A549 (cell line): ENCODE results near the gene DCUN1D2. TPM values are rescaled to one million over a fixed set of nuclear protein-coding genes. Genes with fewer than 3 reads are reported as not detected.
"Not testable (repeated sequence)": the region's sequence is repeated elsewhere in the genome, so short reads cannot be mapped to it uniquely, and the experiment has no call there.

Experiments
- ATAC-seq, 2 experiments: fragments of 200-7000 bp in 1 of 2; fragments of >200 bp in 1 of 2; cut with Nextera tagmentation in 1 of 2; cut with Tn5 transposase in 1 of 2; 3 replicates each; pipeline versions ENCODE4 v1.8.0 to v1.9.1; 2018 to 2020; ENCODE audit warnings: mild to moderate bottlenecking in 1 of 2, moderate library complexity in 1 of 2
- CTCF ChIA-PET: fragments of 300-600 bp; sonication (Branson Sonifier 250); formaldehyde crosslinking; extraction: SDS; loops from one replicate; lab custom pipeline; 2021; ENCODE audit warnings: antibody characterized with exemption, inconsistent platforms; lab: Yijun Ruan, JAX
- POLR2A ChIA-PET: fragments of 350-600 bp; formaldehyde crosslinking; extraction: SDS; loops from one replicate; lab custom pipeline; 2021; ENCODE audit warnings: antibody characterized with exemption, inconsistent platforms; lab: Yijun Ruan, JAX
- DNase-seq, 2 experiments: peaks; one replicate each; pipeline versions ENCODE4 v3.0.0 to v3.0.0-alpha.2; 2011 to 2016; ENCODE audit warnings: low read depth in 1 of 2, low spot score in 1 of 2
- FAIRE-seq: peaks from 2 replicates; lab custom pipeline; 2011; peaks lifted over from hg19 to GRCh38; lab: Jason Lieb, UNC
- H3K27ac ChIP-seq, 2 experiments: fragments of >200 bp; sonication (Bioruptor Twin); formaldehyde crosslinking; 3 replicates each; pipeline ENCODE4 v1.5.1; 2016 to 2017
- H3K4me1 ChIP-seq: fragments of >200 bp; sonication (Bioruptor Twin); formaldehyde crosslinking; 3 replicates; pipeline ENCODE4 v1.6.1; 2016
- H3K4me2 ChIP-seq: fragments of >200 bp; sonication (Bioruptor Twin); formaldehyde crosslinking; 3 replicates; pipeline ENCODE4 v1.6.1; 2016
- H3K4me3 ChIP-seq: fragments of >200 bp; sonication (Bioruptor Twin); formaldehyde crosslinking; 3 replicates; pipeline ENCODE4 v1.5.1; 2016
- H3K9me3 ChIP-seq: fragments of >200 bp; sonication (Bioruptor Twin); formaldehyde crosslinking; 3 replicates; pipeline ENCODE4 v1.6.1; 2016
- ATOH8 ChIP-seq: fragments of 250-450 bp; sonication (Bioruptor Pico); IDR thresholded peaks from 2 replicates; pipeline ENCODE4 v1.5.0; 2020; ENCODE audit warnings: low read depth, mild to moderate bottlenecking, moderate library complexity
- BHLHE40 ChIP-seq: IDR thresholded peaks from 2 replicates; pipeline ENCODE4 v1.6.1; 2012; ENCODE audit warnings: low read depth, low read length, inconsistent platforms
- CHD2 ChIP-seq: fragments of 150-350 bp; IDR thresholded peaks from 2 replicates; pipeline ENCODE4 v1.6.1; 2014; ENCODE audit warnings: low read length; ENCODE audit not compliant: partially characterized antibody
- CHD4 ChIP-seq: fragments of 200-600 bp; sonication (generic); IDR thresholded peaks from 2 replicates; pipeline ENCODE4 v1.6.1; 2016; ENCODE audit warnings: antibody characterized with exemption, mild to moderate bottlenecking, borderline replicate concordance
- EHF ChIP-seq: fragments of 250-450 bp; sonication (Bioruptor Pico); IDR thresholded peaks from 2 replicates; pipeline ENCODE4 v1.5.0; 2020; ENCODE audit warnings: mild to moderate bottlenecking
- ELK1 ChIP-seq: fragments of 150-350 bp; IDR thresholded peaks from 2 replicates; pipeline ENCODE4 v1.6.1; 2014; ENCODE audit warnings: low read depth, mild to moderate bottlenecking, low read length
- EP300 ChIP-seq, 2 experiments: fragments of >200 bp; sonication (Bioruptor Twin); formaldehyde crosslinking; IDR thresholded peaks; 2 replicates in 1 of 2; 3 replicates in 1 of 2; pipeline ENCODE4 v1.6.1; 2016 to 2017
- GATA3 ChIP-seq: IDR thresholded peaks from 2 replicates; pipeline ENCODE4 v1.6.1; 2012; ENCODE audit warnings: borderline replicate concordance
- HDAC2 ChIP-seq: fragments of 200-600 bp; sonication (generic); IDR thresholded peaks from 2 replicates; pipeline ENCODE4 v1.6.1; 2016
- HES2 ChIP-seq: fragments of >200 bp; sonication (Bioruptor Twin); formaldehyde crosslinking; IDR thresholded peaks from 2 replicates; pipeline ENCODE4 v1.6.1; 2016
- HOXA7 ChIP-seq: fragments of 250-450 bp; sonication (Bioruptor Pico); IDR thresholded peaks from 2 replicates; pipeline ENCODE4 v1.5.0; 2020; ENCODE audit warnings: mild to moderate bottlenecking, moderate library complexity
- JUNB ChIP-seq: fragments of >200 bp; sonication (Bioruptor Twin); formaldehyde crosslinking; IDR thresholded peaks from 2 replicates; pipeline ENCODE4 v1.6.1; 2016
- KDM1A ChIP-seq: fragments of 200-600 bp; sonication (generic); IDR thresholded peaks from 2 replicates; pipeline ENCODE4 v1.6.1; 2016; ENCODE audit warnings: low read depth, mild to moderate bottlenecking
- MAFK ChIP-seq: fragments of 450-650 bp; IDR thresholded peaks from 2 replicates; pipeline ENCODE4 v1.6.1; 2014; ENCODE audit not compliant: partially characterized antibody
- MAZ ChIP-seq: fragments of 150-350 bp; IDR thresholded peaks from 2 replicates; pipeline ENCODE4 v1.6.1; 2014; ENCODE audit warnings: antibody characterized with exemption, low read depth, low read length, borderline replicate concordance
- MYC ChIP-seq: IDR thresholded peaks from 2 replicates; pipeline ENCODE4 v1.6.1; 2012; ENCODE audit warnings: mild to moderate bottlenecking, inconsistent platforms, low read length, improper control_type of control experiment, borderline replicate concordance
- NR3C1 ChIP-seq: fragments of >200 bp; sonication (Bioruptor Twin); formaldehyde crosslinking; IDR thresholded peaks from 3 replicates; pipeline ENCODE4 v1.6.1; 2017
- PHF8 ChIP-seq: fragments of 200-600 bp; sonication (generic); IDR thresholded peaks from 2 replicates; pipeline ENCODE4 v1.6.1; 2016; ENCODE audit warnings: low read depth, mild to moderate bottlenecking, antibody characterized with exemption, moderate library complexity, borderline replicate concordance
- POLR2A ChIP-seq: IDR thresholded peaks from 2 replicates; pipeline ENCODE4 v1.6.1; 2012; ENCODE audit warnings: mild to moderate bottlenecking, low read length
- POLR2AphosphoS2 ChIP-seq: conservative IDR thresholded peaks from 2 replicates; pipeline ENCODE4 v1.6.1; 2012; ENCODE audit warnings: low read length, improper control_type of control experiment, inconsistent platforms
- RAD21 ChIP-seq, 2 experiments: fragments of >200 bp in 1 of 2; sonication (Bioruptor Twin) in 1 of 2; formaldehyde crosslinking in 1 of 2; IDR thresholded peaks in 1 of 2; conservative IDR thresholded peaks in 1 of 2; 2 replicates in 1 of 2; 3 replicates in 1 of 2; pipeline ENCODE4 v1.6.1; 2012 to 2018; ENCODE audit warnings: inconsistent platforms in 1 of 2
- REST ChIP-seq: fragments of 200-600 bp; sonication (generic); IDR thresholded peaks from 2 replicates; pipeline ENCODE4 v1.6.1; 2016; ENCODE audit warnings: antibody characterized with exemption, mild to moderate bottlenecking, moderate library complexity
- RFX5 ChIP-seq: fragments of 450-650 bp; IDR thresholded peaks from 2 replicates; pipeline ENCODE4 v1.7.1; 2014; ENCODE audit warnings: antibody characterized with exemption, mild to moderate bottlenecking, moderate library complexity
- SMC3 ChIP-seq: fragments of >200 bp; sonication (Bioruptor Twin); formaldehyde crosslinking; IDR thresholded peaks from 3 replicates; pipeline ENCODE4 v1.6.1; 2018; ENCODE audit warnings: inconsistent platforms
- ZNF302 ChIP-seq: fragments of 250-450 bp; sonication (Bioruptor Pico); IDR thresholded peaks from 2 replicates; pipeline ENCODE4 v1.9.0; 2021; ENCODE audit warnings: inconsistent platforms, mild to moderate bottlenecking, moderate library complexity
- WGBS: methylation state at CpG from one replicate; pipeline ENCODE4 v1.1.6; 2017; ENCODE audit errors: missing lambda C conversion rate; 5-methylcytosine and 5-hydroxymethylcytosine counted together
- polyA plus RNA-seq, 4 experiments: library from polyadenylated mRNA; depleted of rRNA in 3 of 4; stranded (reverse); fragments of >200 nt; fragmentation: RNase III in 1 of 4; extraction: RNeasy Plus Mini Kit Qiagen cat#74134 plus additional on column Dnase treatment in 1 of 4; gene quantifications; 2 replicates in 3 of 4; 3 replicates in 1 of 4; pipeline ENCODE4 v1.2.3, GENCODE V29; 2011 to 2017

DCUN1D2 gene
- polyA plus RNA-seq, 2 of the 4 experiments (the other 2 are of a cell fraction), result 8.4 to 8.6 TPM

- H3K9me3 ChIP-seq, result no peaks in the 10 kb centered on the region
- no peak for DNase-seq
- POLR2A ChIA-PET, result no interaction called here
- H3K4me2 ChIP-seq, result no peak overlapping the region
- TF ChIP-seq ZNF302 (CRISPR knock-in tag), result no peak
- no peak for TF ChIP-seq NR3C1
- no peak for TF ChIP-seq EHF (CRISPR knock-in tag)
- TF ChIP-seq RFX5, result no peak
- no peak for TF ChIP-seq HES2
- no peak for TF ChIP-seq MYC
- TF ChIP-seq CHD2, result no peak
- TF ChIP-seq, all 56 proteins: peak for 0
- ATAC-seq, result no peak; a peak in 1 of 6 replicates
- WGBS, result 88% methylated on average over 26 of the region's 28 CpGs
- no peaks in the 10 kb centered on the region for H3K4me1 ChIP-seq
- H3K27ac ChIP-seq, result no peak overlapping the region
- no peak for FAIRE-seq
- CTCF ChIA-PET, result no interaction called here
- no peak overlapping the region for H3K4me3 ChIP-seq
Measured at GRCh38 chr13:113472355-113473025, 18.0 kb downstream of the DCUN1D2 start.

GRCh38 chr13:113471844-113472243, 18.7 kb downstream of the DCUN1D2 start:
- Histone ChIP-seq H3K4me3 (no peak overlapping the region), H3K4me2 (no peak overlapping the region), H3K27ac (no peak overlapping the region), H3K4me1 (no peaks in the 10 kb centered on the region), H3K9me3 (no peaks in the 10 kb centered on the region)
- TF ChIP-seq MAZ (no peak), SMC3 (no peak), EP300 (IDR thresholded peaks at IDR 0.05) (no peak), REST (no peak), EHF (CRISPR knock-in tag) (no peak), POLR2AphosphoS2 (no peak), CHD4 (no peak), HDAC2 (no peak), PHF8 (no peak), ELK1 (no peak), BHLHE40 (no peak), RAD21 (conservative IDR thresholded peaks at IDR 0.05 in 1 of 2, IDR thresholded peaks at IDR 0.05 in 1 of 2) (no peak), ATOH8 (CRISPR knock-in tag) (no peak), POLR2A (no peak), GATA3 (no peak), KDM1A (no peak), JUNB (no peak), HOXA7 (CRISPR knock-in tag) (no peak), MAFK (no peak), RFX5 (no peak)
- POLR2A ChIA-PET, result no interaction called here
- WGBS, result 85% methylated on average over 11 of the region's 11 CpGs
- FAIRE-seq (no peak), ATAC-seq (no peak), DNase-seq (no peak)
- CTCF ChIA-PET, result no interaction called here

- H3K9me3 ChIP-seq, H3K27ac ChIP-seq, POLR2A ChIA-PET, H3K4me1 ChIP-seq, FAIRE-seq, H3K4me2 ChIP-seq, DNase-seq, ATAC-seq, H3K4me3 ChIP-seq: not testable (repeated sequence)
- CTCF ChIA-PET, result interaction anchor here (0.6 kb wide), 1 partner anchor 460 kb away, joined by 3 read pairs; no protein-coding TSS in a partner anchor
- 100% methylated on average over 2 of the region's 4 CpGs for WGBS
Measured at GRCh38 chr13:113470635-113471163, 19.8 kb downstream of the DCUN1D2 start.
